ENCODE data around the gene CCDC148. TPM values are rescaled to one million over a fixed set of nuclear protein-coding genes. Genes with fewer than 3 reads are reported as not detected.

The CCDC148 gene
- polyA plus RNA-seq, 5 donors: 2.7 to 5.4 (median 5.2) TPM

- no peak for DNase-seq
These were observed 330.6 kb downstream of the CCDC148 start for GRCh38 chr2:158125756-158126498.

GRCh38 chr2:158124896-158125295, 331.7 kb downstream of the CCDC148 start:
- DNase-seq: no peak

Other genes with a start within 250 kb of the CCDC148 start
- gene PKP4, start 199 bp upstream of the CCDC148 start, polyA plus RNA-seq (ENCODE audit: insufficient read depth in 1 of 5, insufficient read length in 5 of 5, low replicate concordance in 1 of 5): 100 to 1,000 TPM in 4 of 5 donors, 10 to 100 TPM in 1; 81.1 to 135 (median 110) TPM

Data from right lung (tissue), 5 donors.